SK-N-SH treated with all-trans-retinoic acid at 6 μM for 48 hours (cell line): ENCODE measurements around the gene CPEB1.
"Not testable (repeated sequence)": the region's sequence is repeated elsewhere in the genome, so short reads cannot be mapped to it uniquely, and the experiment has no call there.

ENCODE experiments used
- CREB5 ChIP-seq: fragments of 250-450 bp; sonication (Bioruptor Pico); IDR thresholded peaks from 2 replicates; pipeline ENCODE4 v1.5.1; 2020; ENCODE audit warnings: low read depth, mild to moderate bottlenecking, moderate library complexity
- GLIS3 ChIP-seq: fragments of 250-450 bp; sonication (Bioruptor Pico); IDR thresholded peaks from 2 replicates; pipeline ENCODE4 v1.5.0; 2020; ENCODE audit warnings: mild to moderate bottlenecking, moderate library complexity
- PATZ1 ChIP-seq: fragments of 250-450 bp; sonication (Bioruptor Pico); IDR thresholded peaks from 2 replicates; pipeline ENCODE4 v1.8.0; 2020; ENCODE audit warnings: mild to moderate bottlenecking, moderate library complexity, borderline replicate concordance
- TSHZ2 ChIP-seq: fragments of 250-450 bp; sonication (Bioruptor Pico); IDR thresholded peaks from 2 replicates; pipeline ENCODE4 v1.5.0; 2020; ENCODE audit warnings: mild to moderate bottlenecking, moderate library complexity

- TF ChIP-seq GLIS3, PATZ1, CREB5, TSHZ2 (CRISPR knock-in tag): not testable (repeated sequence)
Measured at GRCh38 chr15:82504074-82504473, 143.1 kb downstream of the CPEB1 start.
